Nephron progenitor cell (in vitro differentiated cells): ENCODE measurements around the gene MTMR12.

ENCODE experiments used
- DNase-seq: peaks from one replicate; pipeline ENCODE4 v3.0.0; 2021
- H3K27ac Mint-ChIP-seq: 2 replicates; pipeline ENCODE4 v1.8.0; 2021; ENCODE audit warnings: mild to moderate bottlenecking, moderate library complexity, mixed read lengths
- H3K27me3 Mint-ChIP-seq: 2 replicates; pipeline ENCODE4 v1.8.0; 2021; ENCODE audit warnings: mild to moderate bottlenecking, low read depth, mixed read lengths; ENCODE audit not compliant: poor library complexity
- H3K36me3 Mint-ChIP-seq: 2 replicates; pipeline ENCODE4 v1.8.0; 2021; ENCODE audit warnings: low read depth, mixed read lengths
- H3K4me1 Mint-ChIP-seq: 2 replicates; pipeline ENCODE4 v1.8.0; 2021; ENCODE audit warnings: mixed read lengths
- H3K4me3 Mint-ChIP-seq: 2 replicates; pipeline ENCODE4 v1.8.0; 2021; ENCODE audit warnings: mild to moderate bottlenecking, moderate library complexity, mixed read lengths
- H3K9me3 Mint-ChIP-seq: 2 replicates; pipeline ENCODE4 v1.8.0; 2021; ENCODE audit warnings: mild to moderate bottlenecking, moderate library complexity, mixed read lengths
- TF ChIP-seq, protein P1 (sequence below): fragments of 200-600 bp; sonication (generic); IDR thresholded peaks from 2 replicates; pipeline ENCODE4 v1.5.0; 2021; ENCODE audit warnings: antibody characterized with exemption

MTMR12 gene

DNA sequence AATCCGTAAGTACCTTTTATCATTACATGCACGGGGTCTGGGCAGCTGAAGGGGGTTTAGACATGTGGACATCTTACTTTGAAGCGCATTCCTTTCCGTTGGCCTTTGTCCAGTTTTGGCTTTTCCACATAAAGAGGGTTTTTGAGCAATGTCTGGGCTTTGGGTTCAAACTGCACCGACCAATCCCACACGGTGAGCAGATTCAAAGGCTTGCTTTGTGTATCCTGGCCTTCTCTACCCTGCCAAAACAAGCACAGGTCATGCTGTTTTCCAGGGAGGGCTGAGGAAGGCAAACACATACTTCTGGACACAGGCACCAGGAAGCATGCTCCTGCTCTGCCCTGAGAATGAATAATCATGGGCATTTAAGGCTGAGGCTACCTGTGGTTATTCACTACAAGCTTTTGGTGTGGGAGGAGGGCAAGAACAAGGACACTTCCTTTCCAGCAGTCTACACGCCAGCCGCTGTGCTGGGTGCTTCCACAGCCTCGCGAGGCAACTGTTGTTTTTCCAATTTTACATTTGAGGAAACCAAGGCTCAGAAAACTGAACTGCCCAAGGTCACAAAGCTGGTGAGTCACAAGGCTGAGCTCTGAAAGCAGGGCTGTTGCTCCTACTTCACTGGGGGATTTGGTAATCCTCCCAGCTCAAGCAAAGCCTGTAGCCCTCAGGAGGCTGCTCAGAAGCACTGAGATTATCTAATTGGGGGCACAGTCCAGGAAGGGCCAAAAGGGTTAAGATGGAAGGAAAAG lies 78.9 kb downstream of the MTMR12 start:
- Mint-ChIP-seq H3K9me3 (no peaks in the 10 kb centered on the region), H3K36me3 (peaks cover 43% of the 10 kb centered on the region), H3K27ac (no peak overlapping the region), H3K27me3 (no peaks in the 10 kb centered on the region), H3K4me3 (no peak overlapping the region), H3K4me1 (no peaks in the 10 kb centered on the region)
- no peak for DNase-seq
- TF ChIP-seq, protein P1, sequence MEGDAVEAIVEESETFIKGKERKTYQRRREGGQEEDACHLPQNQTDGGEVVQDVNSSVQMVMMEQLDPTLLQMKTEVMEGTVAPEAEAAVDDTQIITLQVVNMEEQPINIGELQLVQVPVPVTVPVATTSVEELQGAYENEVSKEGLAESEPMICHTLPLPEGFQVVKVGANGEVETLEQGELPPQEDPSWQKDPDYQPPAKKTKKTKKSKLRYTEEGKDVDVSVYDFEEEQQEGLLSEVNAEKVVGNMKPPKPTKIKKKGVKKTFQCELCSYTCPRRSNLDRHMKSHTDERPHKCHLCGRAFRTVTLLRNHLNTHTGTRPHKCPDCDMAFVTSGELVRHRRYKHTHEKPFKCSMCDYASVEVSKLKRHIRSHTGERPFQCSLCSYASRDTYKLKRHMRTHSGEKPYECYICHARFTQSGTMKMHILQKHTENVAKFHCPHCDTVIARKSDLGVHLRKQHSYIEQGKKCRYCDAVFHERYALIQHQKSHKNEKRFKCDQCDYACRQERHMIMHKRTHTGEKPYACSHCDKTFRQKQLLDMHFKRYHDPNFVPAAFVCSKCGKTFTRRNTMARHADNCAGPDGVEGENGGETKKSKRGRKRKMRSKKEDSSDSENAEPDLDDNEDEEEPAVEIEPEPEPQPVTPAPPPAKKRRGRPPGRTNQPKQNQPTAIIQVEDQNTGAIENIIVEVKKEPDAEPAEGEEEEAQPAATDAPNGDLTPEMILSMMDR, result no peak

DNA sequence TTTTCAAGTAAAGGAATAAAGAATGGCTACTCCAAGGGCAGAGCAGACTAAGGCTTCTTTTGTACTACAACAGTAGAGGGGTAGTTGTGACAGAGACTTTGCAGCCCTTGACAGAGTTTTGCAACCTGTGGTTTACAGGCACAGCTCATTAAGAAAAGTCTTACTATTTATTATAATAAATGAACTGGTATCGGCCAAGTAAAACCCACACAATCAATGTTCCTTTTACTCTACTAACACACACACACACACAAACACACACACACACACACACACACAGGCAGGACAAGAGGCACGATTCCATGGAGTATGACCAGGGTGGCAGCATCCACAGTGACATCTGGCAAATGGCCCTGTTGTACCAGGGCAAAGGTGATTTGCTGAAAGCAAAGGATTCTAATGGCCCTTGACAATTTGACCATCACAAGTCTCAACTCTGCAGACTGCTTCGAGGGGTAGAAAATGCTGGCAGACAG lies 79.5 kb downstream of the MTMR12 start:
- peaks cover 45% of the 10 kb centered on the region for H3K36me3 Mint-ChIP-seq
- no peak for DNase-seq
- H3K27me3 Mint-ChIP-seq, result no peaks in the 10 kb centered on the region
- H3K4me1 Mint-ChIP-seq, result no peaks in the 10 kb centered on the region
- H3K9me3 Mint-ChIP-seq, result no peaks in the 10 kb centered on the region
- no peak overlapping the region for H3K4me3 Mint-ChIP-seq
- no peak overlapping the region for H3K27ac Mint-ChIP-seq
- TF ChIP-seq, protein P1, result no peak

DNA sequence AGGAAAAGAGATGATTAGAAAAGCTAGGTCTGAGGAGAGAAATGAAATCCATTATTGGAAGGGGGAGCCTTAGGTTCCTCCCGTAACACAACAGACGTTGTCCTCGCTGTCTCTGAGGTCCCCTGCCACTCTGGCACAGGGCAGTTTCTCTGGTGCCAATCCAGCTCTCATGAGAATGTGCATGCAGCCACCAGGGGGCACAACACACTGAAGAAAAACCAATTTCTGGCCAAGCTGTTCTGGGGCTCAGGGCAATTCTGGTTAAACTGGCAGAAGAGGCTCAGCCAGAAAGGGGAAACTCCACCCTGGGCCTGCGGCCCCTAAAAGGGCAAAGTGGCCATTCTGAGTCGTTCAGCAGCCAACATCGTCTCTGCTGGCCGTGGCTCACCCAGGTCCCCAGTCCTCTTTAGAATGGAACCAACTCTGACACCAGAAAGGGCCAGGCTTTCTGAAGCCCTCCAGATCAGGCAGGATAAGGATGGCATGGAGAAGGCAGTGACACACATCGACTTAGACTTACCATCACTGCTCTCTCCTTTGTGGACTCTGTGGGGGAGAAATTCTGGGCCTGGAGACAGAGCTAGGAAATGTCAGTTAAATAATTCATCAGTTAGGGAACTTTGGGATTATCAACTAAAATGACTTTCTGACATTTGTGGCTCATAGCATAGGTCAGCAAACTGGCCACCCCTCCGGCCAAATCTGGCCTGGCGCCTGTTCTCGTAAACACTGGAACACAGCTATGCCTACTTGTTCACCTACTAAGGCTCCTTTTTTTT lies 80.1 kb downstream of the MTMR12 start:
- H3K4me1 Mint-ChIP-seq, result no peaks in the 10 kb centered on the region
- H3K27me3 Mint-ChIP-seq, result no peaks in the 10 kb centered on the region
- no peak overlapping the region for H3K27ac Mint-ChIP-seq
- peaks cover 45% of the 10 kb centered on the region for H3K36me3 Mint-ChIP-seq
- H3K4me3 Mint-ChIP-seq, result no peak overlapping the region
- peak; percentile 69 for DNase-seq
- no peaks in the 10 kb centered on the region for H3K9me3 Mint-ChIP-seq
- TF ChIP-seq, protein P1, result peak; percentile 62

DNA sequence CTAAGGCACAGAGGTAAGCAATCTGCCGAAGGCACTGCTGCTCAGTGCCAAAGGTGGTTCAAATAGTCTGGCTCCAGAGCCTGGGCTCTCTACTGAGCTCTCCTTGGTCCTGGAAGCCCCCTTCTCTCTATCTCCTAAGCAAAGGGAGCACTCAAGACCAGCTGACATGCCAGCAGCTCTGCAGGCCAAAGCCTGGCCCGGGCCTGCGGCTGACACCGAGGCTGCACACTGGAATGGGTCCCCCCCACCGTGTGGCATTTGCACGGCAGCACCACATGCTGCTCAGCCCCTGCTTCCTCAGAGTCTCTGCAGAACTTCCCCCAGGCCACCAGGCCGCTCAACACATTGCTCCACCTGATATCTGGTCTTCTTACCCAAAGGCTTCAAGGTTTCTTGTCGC lies 80.8 kb downstream of the MTMR12 start:
- TF ChIP-seq, protein P1, result no peak
- Mint-ChIP-seq H3K27ac (no peak overlapping the region), H3K4me1 (no peaks in the 10 kb centered on the region), H3K4me3 (no peak overlapping the region), H3K27me3 (no peaks in the 10 kb centered on the region), H3K36me3 (peaks cover 41% of the 10 kb centered on the region), H3K9me3 (no peaks in the 10 kb centered on the region)
- DNase-seq, result no peak

DNA sequence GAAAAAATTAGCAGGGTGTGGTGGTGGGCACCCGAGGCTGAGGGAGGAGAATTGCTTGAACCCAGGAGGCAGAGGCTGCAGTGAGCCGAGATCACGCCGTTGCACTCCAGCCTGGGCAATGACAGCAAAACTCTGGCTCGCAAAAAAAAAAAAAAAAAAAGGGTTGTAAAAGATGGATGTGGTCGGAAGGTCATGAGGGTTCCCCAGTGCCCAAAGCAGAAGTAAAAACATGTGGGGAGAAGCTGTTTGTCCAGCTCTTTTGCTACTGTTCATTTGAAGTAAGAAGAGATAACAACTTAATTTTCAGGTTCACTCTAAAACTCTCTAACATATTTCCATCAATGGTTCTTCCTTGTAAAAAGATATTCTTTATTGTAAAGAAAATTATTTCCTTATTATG lies 81.5 kb downstream of the MTMR12 start:
- no peaks in the 10 kb centered on the region for H3K4me1 Mint-ChIP-seq
- H3K9me3 Mint-ChIP-seq, result peaks cover 7% of the 10 kb centered on the region
- no peaks in the 10 kb centered on the region for H3K27me3 Mint-ChIP-seq
- DNase-seq, result no peak
- no peak overlapping the region for H3K4me3 Mint-ChIP-seq
- TF ChIP-seq, protein P1, result no peak
- H3K36me3 Mint-ChIP-seq, result peaks cover 44% of the 10 kb centered on the region
- no peak overlapping the region for H3K27ac Mint-ChIP-seq
